IMR-90 (cell line): ENCODE data around the gene SLC2A2. TPM values are rescaled to one million over a fixed set of nuclear protein-coding genes. Genes with fewer than 3 reads are reported as not detected.

Experiments used
- ATAC-seq: fragments of 200-7000 bp; cut with Tn5 transposase; 2 replicates; pipeline ENCODE4 v1.9.1; 2020; ENCODE audit warnings: low read depth, mild to moderate bottlenecking, moderate library complexity
- BruUV-seq: library from RNA; stranded (reverse); fragments of 400-500 nt; replicated peaks from 2 replicates; lab custom pipeline; 2021; lab: Mats Ljungman, UMichigan
- CTCF ChIA-PET: fragments of 300-600 bp; formaldehyde crosslinking; extraction: SDS; loops from one replicate; lab custom pipeline; 2021; ENCODE audit warnings: antibody characterized with exemption; lab: Yijun Ruan, JAX
- POLR2A ChIA-PET: fragments of 300-600 bp; sonication (Branson Sonifier 250); formaldehyde crosslinking; loops from one replicate; lab custom pipeline; 2022; ENCODE audit warnings: antibody characterized with exemption; ENCODE audit not compliant: unreplicated experiment; lab: Charles Lee
- DNase-seq: peaks from one replicate; pipeline ENCODE4 v3.0.0; 2013
- H2AFZ ChIP-seq: replicated peaks from 2 replicates; pipeline ENCODE3; 2013; ENCODE audit warnings: low read length, mild to moderate bottlenecking; ENCODE audit not compliant: poor library complexity
- H2AK5ac ChIP-seq: 2 replicates; pipeline ENCODE4 v1.6.1; 2013; ENCODE audit warnings: low read depth, low read length, inconsistent platforms
- H2AK9ac ChIP-seq: replicated peaks from 2 replicates; pipeline ENCODE3; 2013; ENCODE audit warnings: mild to moderate bottlenecking, low read depth, low read length, moderate library complexity; ENCODE audit not compliant: poor library complexity
- H2BK120ac ChIP-seq: 2 replicates; pipeline ENCODE4 v1.6.1; 2013; ENCODE audit warnings: low read depth, low read length, inconsistent platforms
- H2BK15ac ChIP-seq: 3 replicates; pipeline ENCODE4 v1.6.1; 2013; ENCODE audit warnings: low read depth, low read length, inconsistent platforms
- H2BK20ac ChIP-seq: 2 replicates; pipeline ENCODE4 v1.6.1; 2013; ENCODE audit warnings: low read depth, mild to moderate bottlenecking, inconsistent platforms, low read length, moderate library complexity
- H2BK5ac ChIP-seq: 2 replicates; pipeline ENCODE4 v1.6.1; 2013; ENCODE audit warnings: mild to moderate bottlenecking, low read depth, low read length, inconsistent platforms; ENCODE audit not compliant: poor library complexity, severe bottlenecking
- H3K14ac ChIP-seq: replicated peaks from 2 replicates; pipeline ENCODE4 v1.6.1; 2013; ENCODE audit warnings: low read depth, low read length, inconsistent platforms
- H3K18ac ChIP-seq: 2 replicates; pipeline ENCODE4 v1.6.1; 2013; ENCODE audit warnings: low read depth, low read length, control low read depth
- H3K23ac ChIP-seq: 2 replicates; pipeline ENCODE4 v1.6.1; 2013; ENCODE audit warnings: low read depth, low read length, inconsistent platforms
- H3K27ac ChIP-seq: 2 replicates; pipeline ENCODE4 v1.5.1; 2013; ENCODE audit warnings: mild to moderate bottlenecking, control low read depth, low read length; ENCODE audit not compliant: insufficient read depth
- H3K27me3 ChIP-seq: 2 replicates; pipeline ENCODE4 v1.6.1; 2013; ENCODE audit warnings: low read length; ENCODE audit not compliant: control insufficient read depth, insufficient read depth
- H3K36me3 ChIP-seq: 2 replicates; pipeline ENCODE4 v1.6.1; 2013; ENCODE audit warnings: low read length, mixed read lengths; ENCODE audit not compliant: control insufficient read depth, insufficient read depth
- H3K4ac ChIP-seq: 2 replicates; pipeline ENCODE4 v1.6.1; 2013; ENCODE audit warnings: low read depth, low read length, inconsistent platforms
- H3K4me1 ChIP-seq: 2 replicates; pipeline ENCODE4 v1.6.1; 2013; ENCODE audit warnings: low read length, mixed read lengths; ENCODE audit not compliant: control insufficient read depth, insufficient read depth
- H3K4me2 ChIP-seq: 2 replicates; pipeline ENCODE4 v1.6.1; 2013; ENCODE audit warnings: low read depth, mild to moderate bottlenecking, control low read depth, low read length, moderate library complexity
- H3K4me3 ChIP-seq: 2 replicates; pipeline ENCODE4 v1.5.1; 2013; ENCODE audit warnings: low read depth, mild to moderate bottlenecking, control low read depth, low read length, moderate library complexity; ENCODE audit not compliant: insufficient read depth
- H3K56ac ChIP-seq: 2 replicates; pipeline ENCODE4 v1.6.1; 2013; ENCODE audit warnings: low read length, inconsistent platforms; ENCODE audit not compliant: insufficient read depth; ENCODE audit errors: extremely low read depth
- H3K79me1 ChIP-seq, 2 experiments: 2 replicates each; pipeline ENCODE4 v1.6.1; 2013; ENCODE audit warnings: low read length in 2 of 2, inconsistent platforms in 1 of 2, low read depth in 1 of 2
- H3K9ac ChIP-seq: 2 replicates; pipeline ENCODE4 v1.6.1; 2013; ENCODE audit warnings: low read depth, low read length, control low read depth
- H3K9me1 ChIP-seq: 2 replicates; pipeline ENCODE4 v1.6.1; 2013; ENCODE audit warnings: low read length, inconsistent platforms; ENCODE audit not compliant: insufficient read depth
- H3K9me3 ChIP-seq: 2 replicates; pipeline ENCODE4 v1.6.1; 2013; ENCODE audit warnings: low read length; ENCODE audit not compliant: control insufficient read depth, insufficient read depth
- H4K20me1 ChIP-seq: 2 replicates; pipeline ENCODE4 v1.6.1; 2013; ENCODE audit warnings: low read length, inconsistent platforms; ENCODE audit not compliant: insufficient read depth
- H4K5ac ChIP-seq: 2 replicates; pipeline ENCODE4 v1.6.1; 2013; ENCODE audit warnings: mild to moderate bottlenecking, low read depth, low read length, control low read depth
- H4K8ac ChIP-seq, 2 experiments: 2 replicates each; pipeline ENCODE4 v1.6.1; 2013; ENCODE audit warnings: low read depth in 2 of 2, low read length in 2 of 2, control low read depth in 1 of 2, inconsistent platforms in 1 of 2
- H4K91ac ChIP-seq: 2 replicates; pipeline ENCODE4 v1.6.1; 2013; ENCODE audit warnings: low read depth, low read length, inconsistent platforms; ENCODE audit not compliant: insufficient read depth
- CEBPB ChIP-seq: IDR thresholded peaks from 2 replicates; pipeline ENCODE4 v1.6.1; 2012; ENCODE audit warnings: low read depth, low read length, improper control_type of control experiment
- MXI1 ChIP-seq: IDR thresholded peaks from 2 replicates; pipeline ENCODE4 v1.6.1; 2012; ENCODE audit warnings: low read depth, mild to moderate bottlenecking, low read length, moderate library complexity, borderline replicate concordance
- POLR2A ChIP-seq: IDR thresholded peaks from 2 replicates; pipeline ENCODE4 v1.6.1; 2012; ENCODE audit warnings: mild to moderate bottlenecking, low read depth, low read length
- RAD21 ChIP-seq: IDR thresholded peaks from 2 replicates; pipeline ENCODE4 v1.6.1; 2012; ENCODE audit warnings: low read length, improper control_type of control experiment
- RCOR1 ChIP-seq: IDR thresholded peaks from 2 replicates; pipeline ENCODE4 v1.6.1; 2012; ENCODE audit warnings: mild to moderate bottlenecking, low read length, improper control_type of control experiment; ENCODE audit not compliant: insufficient replicate concordance
- RFX5 ChIP-seq: IDR thresholded peaks from 2 replicates; pipeline ENCODE4 v1.8.0; 2012; ENCODE audit warnings: low read depth, mild to moderate bottlenecking, low read length, moderate library complexity
- SMC3 ChIP-seq: fragments of 150-350 bp; IDR thresholded peaks from 2 replicates; pipeline ENCODE4 v1.6.1; 2016; ENCODE audit warnings: low read depth, mild to moderate bottlenecking, antibody characterized with exemption, low read length, moderate library complexity
- WGBS, 2 experiments: methylation state at CpG; one replicate each; pipeline versions ENCODE4 v1.1.5 to v1.1.7; 2013; ENCODE audit warnings: missing lambda C conversion rate in 2 of 2; ENCODE audit not compliant: insufficient read length in 1 of 2; ENCODE audit errors: extremely low coverage in 2 of 2; 5-methylcytosine and 5-hydroxymethylcytosine counted together
- dilution Hi-C: fragments of 300-500 bp; cut with HindIII; formaldehyde crosslinking; loops from one replicate; pipeline ENCODE4 v1.14.3; 2018; ENCODE audit warnings: low sequenced_read_pairs; ENCODE audit not compliant: unreplicated experiment
- in situ Hi-C: fragments of 300-500 bp; cut with MboI; formaldehyde crosslinking; loops from 3 replicates; pipeline ENCODE4 v1.14.3; 2019; ENCODE audit warnings: low sequenced_read_pairs, inconsistent platforms, mixed read lengths
- intact Hi-C: fragments of 100-400 bp; cut with micrococcal nuclease; formaldehyde crosslinking; loops from 2 replicates; pipeline ENCODE4 v1.10.0; 2022
- polyA plus RNA-seq, 3 experiments: library from polyadenylated mRNA; depleted of rRNA; stranded (reverse); fragments of >200 nt; gene quantifications; 2 replicates each; pipeline ENCODE4 v1.2.3, GENCODE V29; 2012; ENCODE audit warnings: low replicate concordance in 1 of 3
- total RNA-seq: library from RNA; depleted of rRNA; stranded (reverse); fragments of >200 nt; gene quantifications from 2 replicates; pipeline ENCODE4 v1.2.3, GENCODE V29; 2012

SLC2A2 gene
- total and polyA plus RNA-seq, 2 of the 4 experiments (the other 2 are of a cell fraction): not detected

GRCh38 chr3:171059978-171060377 lies 33.5 kb upstream of the SLC2A2 start:
- H4K8ac ChIP-seq: no peak overlapping the region
- WGBS, 2 experiments: no CpG with 5 or more reads among the region's 3 CpGs
- no peak for ATAC-seq
- no peak overlapping the region for H2BK120ac ChIP-seq
- ChIA-PET CTCF (no interaction called here), POLR2A (no interaction called here)
- H3K9me1 ChIP-seq: peaks cover 5% of the 10 kb centered on the region; the same call in 1 of the 2 replicates
- in situ Hi-C loops (no loop called here), intact Hi-C loops (no loop called here), dilution Hi-C loops (no loop called here)
- H3K4me3 ChIP-seq: no peak overlapping the region
- H3K79me1 ChIP-seq: no peaks in the 10 kb centered on the region
- H2BK5ac ChIP-seq: no peak overlapping the region
- DNase-seq: no peak
- H3K27me3 ChIP-seq: no peaks in the 10 kb centered on the region
- no peak overlapping the region for H3K14ac ChIP-seq
- no peak overlapping the region for H3K27ac ChIP-seq
- no peak overlapping the region for H2BK15ac ChIP-seq
- no peak overlapping the region for H4K5ac ChIP-seq
- BruUV-seq: no TSS peak
- H4K20me1 ChIP-seq: no peaks in the 10 kb centered on the region
- peaks cover 7% of the 10 kb centered on the region for H3K4me1 ChIP-seq
- no peak overlapping the region for H3K56ac ChIP-seq
- no peak overlapping the region for H3K4me2 ChIP-seq
- no peak overlapping the region for H2AK9ac ChIP-seq
- no peak overlapping the region for H2BK20ac ChIP-seq
- no peak for TF ChIP-seq MXI1
- no peak for TF ChIP-seq CEBPB
- no peak for TF ChIP-seq RAD21
- TF ChIP-seq SMC3: no peak
- TF ChIP-seq RCOR1: no peak
- no peak for TF ChIP-seq RFX5
- no peak for TF ChIP-seq POLR2A
- H3K4ac ChIP-seq: no peak overlapping the region
- H3K18ac ChIP-seq: no peak overlapping the region
- H2AFZ ChIP-seq: no peak overlapping the region
- H4K91ac ChIP-seq: no peak overlapping the region
- no peak overlapping the region for H3K23ac ChIP-seq
- H2AK5ac ChIP-seq: no peak overlapping the region
- H3K9ac ChIP-seq: no peak overlapping the region
- peaks cover 2% of the 10 kb centered on the region; the same call in 1 of the 2 replicates for H3K36me3 ChIP-seq
- H3K9me3 ChIP-seq: no peaks in the 10 kb centered on the region
